ENCODE measurements around the gene STX16.

The STX16 gene

DNA sequence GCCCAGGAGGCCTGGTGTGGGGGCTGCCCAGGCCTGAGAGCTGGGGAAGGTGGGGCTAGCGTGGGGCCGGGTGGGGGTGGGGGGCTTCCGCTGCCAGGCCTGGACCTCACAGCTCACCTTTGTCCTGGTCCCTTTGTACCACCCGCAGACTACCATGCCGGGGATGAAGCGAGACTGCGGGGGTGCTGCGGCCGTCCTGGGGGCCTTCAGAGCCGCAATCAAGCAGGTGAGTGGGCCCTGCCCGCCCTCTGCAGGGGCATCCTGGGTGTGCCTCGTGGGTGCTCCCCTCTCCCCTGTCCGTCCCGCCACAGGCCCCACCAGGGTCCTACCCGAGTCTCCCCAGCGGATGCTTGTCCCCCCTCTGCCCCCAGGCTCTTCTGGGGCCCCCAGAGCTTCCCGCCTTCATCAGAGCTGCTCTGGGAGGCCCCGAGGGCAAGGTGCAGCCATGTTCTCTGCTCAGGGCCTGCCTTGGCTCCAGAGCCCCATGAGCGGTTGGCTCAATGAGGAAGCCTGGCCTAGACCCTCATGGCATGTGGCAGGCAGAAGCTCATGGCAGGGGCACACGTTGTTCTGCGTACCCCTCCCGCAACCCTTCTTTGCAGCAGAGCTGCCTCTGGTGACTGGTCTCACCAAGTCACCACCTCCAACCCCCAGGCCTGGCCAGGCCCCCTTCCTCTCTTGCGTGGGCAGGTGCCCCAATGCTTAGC is 56.0 kb downstream of the STX16 start:
- TF ChIP-seq EZH2 (IDR thresholded peaks at IDR 0.05; ENCODE audit: borderline replicate concordance, low read length) (no peak), CTCF (IDR thresholded peaks at IDR 0.05; ENCODE audit: low read length) (no peak)
- Histone ChIP-seq H3F3A (ENCODE audit: insufficient read depth, low read length) (no peaks in the 10 kb centered on the region), H3K9ac (ENCODE audit: low read length) (no peak overlapping the region), H2AFZ (ENCODE audit: low read length) (no peak overlapping the region), H3K9me3 (ENCODE audit: low read length) (no peaks in the 10 kb centered on the region), H3K27ac (ENCODE audit: low read depth, low read length, poor library complexity, severe bottlenecking) (no peak overlapping the region), H3K4me1 (ENCODE audit: insufficient read depth, low read length, severe bottlenecking) (no peaks in the 10 kb centered on the region), H3K79me2 (ENCODE audit: insufficient read depth, low read length) (no peaks in the 10 kb centered on the region), H3K36me3 (ENCODE audit: insufficient read depth, low read length) (peaks cover 11% of the 10 kb centered on the region; the same call in 1 of the 2 replicates), H4K20me1 (ENCODE audit: insufficient read depth, low read length) (no peaks in the 10 kb centered on the region), H3K4me3 (ENCODE audit: low read depth, low read length, poor library complexity, severe bottlenecking) (no peak overlapping the region), H3K27me3 (ENCODE audit: insufficient read depth, low read length) (no peaks in the 10 kb centered on the region), H3K9me2 (ENCODE audit: low read depth, low read length) (no peaks in the 10 kb centered on the region), H3K4me2 (ENCODE audit: low read length) (no peak overlapping the region)

GRCh38 chr20:58707770-58708169 is 56.7 kb downstream of the STX16 start:
- TF ChIP-seq CTCF (IDR thresholded peaks at IDR 0.05; ENCODE audit: low read length) = no peak
- TF ChIP-seq EZH2 (IDR thresholded peaks at IDR 0.05; ENCODE audit: borderline replicate concordance, low read length) = no peak
- Histone ChIP-seq H3F3A (ENCODE audit: insufficient read depth, low read length) (no peaks in the 10 kb centered on the region), H4K20me1 (ENCODE audit: insufficient read depth, low read length) (no peaks in the 10 kb centered on the region), H2AFZ (ENCODE audit: low read length) (no peak overlapping the region), H3K27me3 (ENCODE audit: insufficient read depth, low read length) (no peaks in the 10 kb centered on the region), H3K27ac (ENCODE audit: low read depth, low read length, poor library complexity, severe bottlenecking) (no peak overlapping the region), H3K4me3 (ENCODE audit: low read depth, low read length, poor library complexity, severe bottlenecking) (no peak overlapping the region), H3K9me2 (ENCODE audit: low read depth, low read length) (no peaks in the 10 kb centered on the region), H3K9me3 (ENCODE audit: low read length) (no peaks in the 10 kb centered on the region), H3K9ac (ENCODE audit: low read length) (no peak overlapping the region), H3K36me3 (ENCODE audit: insufficient read depth, low read length) (peaks cover 7% of the 10 kb centered on the region; the same call in 1 of the 2 replicates), H3K79me2 (ENCODE audit: insufficient read depth, low read length) (no peaks in the 10 kb centered on the region), H3K4me1 (ENCODE audit: insufficient read depth, low read length, severe bottlenecking) (no peaks in the 10 kb centered on the region), H3K4me2 (ENCODE audit: low read length) (no peak overlapping the region)

DNA sequence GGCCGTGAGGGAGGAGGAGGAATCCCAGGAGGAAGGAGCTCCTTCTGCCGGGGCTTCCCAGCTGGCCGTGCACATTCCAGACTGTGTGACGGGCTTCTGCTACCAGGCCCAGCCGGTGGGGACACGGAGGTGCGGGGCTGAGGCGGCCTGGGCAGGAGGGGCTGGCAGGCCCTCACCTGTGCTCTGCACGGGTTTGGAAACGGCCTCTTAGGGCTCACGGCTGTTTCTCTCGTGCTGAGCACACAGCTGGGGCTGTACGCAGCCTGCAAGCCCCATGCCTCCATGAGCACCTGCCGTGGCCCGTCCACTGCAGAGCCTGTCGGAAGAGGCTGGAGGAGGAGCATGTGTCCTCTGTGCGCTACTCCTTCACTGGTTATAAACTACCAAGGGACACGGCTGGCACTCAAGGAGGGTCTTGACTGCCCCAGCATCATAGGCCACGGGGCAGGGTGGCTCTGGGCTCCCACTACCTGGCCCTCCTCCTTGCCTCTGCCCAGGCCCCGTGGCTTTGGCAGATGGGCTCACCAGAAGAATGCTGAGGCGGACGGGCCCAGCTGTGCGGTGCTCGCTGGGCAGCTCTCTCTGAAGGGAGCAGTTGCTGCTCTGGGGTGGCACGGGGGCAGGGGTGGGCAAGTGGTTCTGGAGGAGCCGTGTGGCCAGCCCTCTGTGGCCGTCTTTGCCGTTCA is 57.3 kb downstream of the STX16 start:
- H4K20me1 ChIP-seq (ENCODE audit: insufficient read depth, low read length) = no peaks in the 10 kb centered on the region
- no peak overlapping the region for H3K9ac ChIP-seq (ENCODE audit: low read length)

More for the DNA sequence above, 57.3 kb downstream of the STX16 start:
- TF ChIP-seq CTCF (IDR thresholded peaks at IDR 0.05; ENCODE audit: low read length) (no peak), EZH2 (IDR thresholded peaks at IDR 0.05; ENCODE audit: borderline replicate concordance, low read length) (no peak)
- Histone ChIP-seq H3K27me3 (ENCODE audit: insufficient read depth, low read length) (no peaks in the 10 kb centered on the region), H3K27ac (ENCODE audit: low read depth, low read length, poor library complexity, severe bottlenecking) (no peak overlapping the region), H3K79me2 (ENCODE audit: insufficient read depth, low read length) (no peaks in the 10 kb centered on the region), H3K36me3 (ENCODE audit: insufficient read depth, low read length) (peaks cover 1% of the 10 kb centered on the region; the same call in 1 of the 2 replicates), H3K4me2 (ENCODE audit: low read length) (no peak overlapping the region), H3F3A (ENCODE audit: insufficient read depth, low read length) (no peaks in the 10 kb centered on the region), H3K4me3 (ENCODE audit: low read depth, low read length, poor library complexity, severe bottlenecking) (no peak overlapping the region), H2AFZ (ENCODE audit: low read length) (no peak overlapping the region), H3K9me2 (ENCODE audit: low read depth, low read length) (no peaks in the 10 kb centered on the region), H3K9me3 (ENCODE audit: low read length) (no peaks in the 10 kb centered on the region), H3K4me1 (ENCODE audit: insufficient read depth, low read length, severe bottlenecking) (no peaks in the 10 kb centered on the region)
